HL-60 (cell line): ENCODE measurements around the gene EGFL8.
A peak's percentile ranks its signal among the peaks of the same experiment; 100 is the strongest.
"Not testable (repeated sequence)": the region's sequence is repeated elsewhere in the genome, so short reads cannot be mapped to it uniquely, and the experiment has no call there.

Experiments
- DNase-seq, 2 experiments: peaks; one replicate each; pipeline ENCODE4 v3.0.0-alpha.2; 2010 to 2020; ENCODE audit warnings: low read depth in 1 of 2, low spot score in 1 of 2
- H3K27ac ChIP-seq: fragments of 250-450 bp; sonication (Bioruptor Pico); replicated peaks from 2 replicates; pipeline ENCODE4 v1.5.1; 2020; ENCODE audit warnings: mild to moderate bottlenecking, moderate library complexity
- H3K27me3 ChIP-seq: fragments of 250-450 bp; sonication (Bioruptor Pico); 2 replicates; pipeline ENCODE4 v1.5.1; 2021; ENCODE audit warnings: mild to moderate bottlenecking, moderate library complexity; ENCODE audit not compliant: insufficient read depth, poor library complexity, severe bottlenecking
- H3K4me3 ChIP-seq: replicated peaks from 2 replicates; pipeline ENCODE4 v1.5.1; 2011; ENCODE audit warnings: mild to moderate bottlenecking, control low read depth, low read length; ENCODE audit not compliant: insufficient read depth
- GABPA ChIP-seq: IDR thresholded peaks from 2 replicates; pipeline ENCODE4 v1.6.1; 2012; ENCODE audit warnings: low read depth
- POLR2AphosphoS5 ChIP-seq: IDR thresholded peaks from 2 replicates; pipeline ENCODE4 v1.6.1; 2012; ENCODE audit warnings: low read depth
- REST ChIP-seq: IDR thresholded peaks from 2 replicates; pipeline ENCODE4 v1.6.1; 2012; ENCODE audit warnings: low read depth; ENCODE audit not compliant: insufficient replicate concordance
- SPI1 ChIP-seq: IDR thresholded peaks from 2 replicates; pipeline ENCODE4 v1.6.1; 2012; ENCODE audit warnings: low read depth, mild to moderate bottlenecking, borderline replicate concordance
- TF ChIP-seq, protein P1 (sequence below): IDR thresholded peaks from one replicate; pipeline ENCODE4 v1.5.1; 2011; ENCODE audit warnings: low read length, control low read depth, inconsistent platforms; ENCODE audit not compliant: insufficient read depth

EGFL8 gene

GRCh38 chr6:32187009-32187709 is 22.8 kb downstream of the EGFL8 start:
- Histone ChIP-seq H3K27ac (peak overlapping the region; percentile 43), H3K4me3 (no peak overlapping the region), H3K27me3 (no peaks in the 10 kb centered on the region)
- TF ChIP-seq REST (no peak), SPI1 (peak; percentile 79)
- DNase-seq, result no peak

DNA sequence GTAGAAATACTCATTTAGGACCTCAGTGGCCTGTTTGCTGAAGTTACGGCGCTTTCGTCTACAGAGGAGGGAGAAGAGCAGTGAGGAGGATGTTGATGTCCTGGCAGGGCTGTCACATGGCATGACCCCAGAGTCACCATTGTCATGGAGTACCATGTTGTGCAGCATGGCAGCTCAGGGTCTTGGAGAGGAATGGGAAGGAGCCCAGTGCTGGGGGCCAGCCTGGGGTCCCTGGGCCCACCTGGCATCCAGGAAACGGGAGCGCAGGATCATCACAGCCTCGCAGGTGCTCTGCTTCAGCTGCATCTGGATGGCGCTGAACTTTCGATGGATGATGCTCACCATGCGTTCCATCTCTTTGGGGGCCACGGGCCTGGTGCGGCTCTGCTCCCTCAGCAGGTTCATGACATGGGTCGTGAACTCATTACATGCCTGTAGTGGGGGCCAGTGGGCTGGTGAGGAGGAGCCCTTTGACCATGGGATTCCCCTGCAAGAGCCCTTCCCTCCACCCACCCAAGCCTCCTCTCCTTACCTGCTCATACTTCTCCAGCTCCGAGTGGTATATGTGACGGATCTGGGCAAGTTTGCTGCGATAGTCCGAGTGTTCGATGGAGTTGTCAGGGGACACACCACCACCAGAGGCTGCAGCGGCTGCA is 23.5 kb downstream of the EGFL8 start:
- DNase-seq, H3K4me3 ChIP-seq, H3K27me3 ChIP-seq: not testable (repeated sequence)
- peak overlapping the region; percentile 95; the same call in 1 of the 2 replicates for H3K27ac ChIP-seq

DNA sequence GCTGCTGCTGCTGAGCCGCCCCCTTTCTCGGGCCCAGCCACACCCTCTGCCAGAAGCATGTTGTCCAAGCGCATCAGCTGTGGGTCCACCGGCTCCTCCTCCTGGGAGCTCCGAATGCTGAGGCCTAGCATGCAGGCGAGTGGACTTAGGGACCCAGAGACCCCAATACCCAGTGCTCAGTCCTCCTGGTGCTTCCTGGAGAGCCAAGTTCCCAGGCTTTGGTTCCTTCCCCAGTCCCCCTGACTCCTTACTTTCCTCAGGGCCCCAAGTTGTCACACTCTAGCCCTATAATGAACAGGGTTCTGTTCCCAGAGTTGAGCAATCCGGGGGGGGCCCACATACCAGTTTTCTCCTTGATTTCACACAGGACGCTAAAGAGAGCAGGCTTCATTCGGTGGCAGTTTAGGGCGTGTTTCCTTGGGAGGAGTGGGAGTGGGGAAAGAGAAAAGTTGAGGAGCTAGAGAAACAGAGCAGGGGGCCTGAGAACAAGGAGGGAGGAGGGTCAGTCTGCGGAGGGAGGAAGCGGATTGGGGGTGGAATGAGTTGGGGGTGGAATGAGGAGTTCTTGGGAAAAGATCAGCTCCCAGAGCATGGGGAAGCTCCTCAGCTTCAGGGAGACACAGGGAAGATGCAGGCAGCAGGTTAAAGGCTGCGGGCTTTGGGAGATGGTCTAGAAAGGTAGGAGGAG is 24.1 kb downstream of the EGFL8 start:
- Histone ChIP-seq H3K4me3 (peak overlapping the region; percentile 71), H3K27ac (peak overlapping the region; percentile 95), H3K27me3 (no peaks in the 10 kb centered on the region)
- TF ChIP-seq REST (no peak), SPI1 (no peak), POLR2AphosphoS5 (no peak), GABPA (no peak)
- DNase-seq, result no peak

DNA sequence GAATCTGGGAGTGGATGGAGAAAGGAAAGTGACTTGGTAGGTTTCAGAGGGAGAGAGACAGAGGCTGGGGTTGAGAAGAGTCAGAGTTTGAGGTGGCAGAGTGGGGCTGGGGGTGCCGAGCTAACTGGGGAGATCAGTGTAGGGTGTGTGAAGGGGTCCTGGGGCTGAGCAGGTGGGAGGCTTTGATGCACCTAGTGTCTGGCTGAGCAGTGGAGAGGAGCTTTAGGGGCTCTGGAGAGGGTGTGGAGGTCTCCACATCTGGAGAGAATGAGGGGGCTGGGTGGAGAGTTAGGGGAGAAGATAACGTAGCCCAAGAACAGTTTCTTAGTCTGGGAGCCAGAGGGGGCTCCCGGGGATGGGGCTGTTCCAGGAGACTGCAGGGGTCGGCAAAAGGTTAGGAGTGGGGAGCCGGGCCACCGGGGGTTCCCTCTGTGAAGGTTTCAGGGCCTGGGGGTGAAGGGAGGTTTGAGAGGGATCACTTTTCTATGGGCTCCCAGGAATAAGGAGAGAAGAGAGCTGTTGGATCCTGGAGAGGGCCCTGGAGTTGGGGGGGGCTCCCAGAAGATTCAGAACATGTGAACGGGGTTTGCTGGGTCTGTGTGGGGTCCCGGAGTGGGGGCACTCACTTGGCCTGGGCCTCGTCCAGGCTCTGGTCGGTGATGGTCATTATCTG is 24.8 kb downstream of the EGFL8 start:
- H3K27me3 ChIP-seq, result no peaks in the 10 kb centered on the region
- H3K4me3 ChIP-seq, result peak overlapping the region; percentile 71
- TF ChIP-seq GABPA, result no peak
- TF ChIP-seq POLR2AphosphoS5, result 0 out of 2 replicates have a peak, but pooled peaks have one; percentile 5
- peak overlapping the region; percentile 95 for H3K27ac ChIP-seq
- DNase-seq, result no peak

GRCh38 chr6:32189742-32190053 is 25.3 kb downstream of the EGFL8 start:
- Histone ChIP-seq H3K27me3 (no peaks in the 10 kb centered on the region), H3K27ac (peak overlapping the region; percentile 95), H3K4me3 (peak overlapping the region; percentile 71)
- TF ChIP-seq, protein P1, sequence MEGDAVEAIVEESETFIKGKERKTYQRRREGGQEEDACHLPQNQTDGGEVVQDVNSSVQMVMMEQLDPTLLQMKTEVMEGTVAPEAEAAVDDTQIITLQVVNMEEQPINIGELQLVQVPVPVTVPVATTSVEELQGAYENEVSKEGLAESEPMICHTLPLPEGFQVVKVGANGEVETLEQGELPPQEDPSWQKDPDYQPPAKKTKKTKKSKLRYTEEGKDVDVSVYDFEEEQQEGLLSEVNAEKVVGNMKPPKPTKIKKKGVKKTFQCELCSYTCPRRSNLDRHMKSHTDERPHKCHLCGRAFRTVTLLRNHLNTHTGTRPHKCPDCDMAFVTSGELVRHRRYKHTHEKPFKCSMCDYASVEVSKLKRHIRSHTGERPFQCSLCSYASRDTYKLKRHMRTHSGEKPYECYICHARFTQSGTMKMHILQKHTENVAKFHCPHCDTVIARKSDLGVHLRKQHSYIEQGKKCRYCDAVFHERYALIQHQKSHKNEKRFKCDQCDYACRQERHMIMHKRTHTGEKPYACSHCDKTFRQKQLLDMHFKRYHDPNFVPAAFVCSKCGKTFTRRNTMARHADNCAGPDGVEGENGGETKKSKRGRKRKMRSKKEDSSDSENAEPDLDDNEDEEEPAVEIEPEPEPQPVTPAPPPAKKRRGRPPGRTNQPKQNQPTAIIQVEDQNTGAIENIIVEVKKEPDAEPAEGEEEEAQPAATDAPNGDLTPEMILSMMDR, result no peak
- no peak for TF ChIP-seq REST
- TF ChIP-seq GABPA, result no peak
- TF ChIP-seq POLR2AphosphoS5, result no peak
- no peak for TF ChIP-seq SPI1
- DNase-seq, result no peak
